AG04450 (cell line): Measurements from ENCODE around the gene CTBP1. TPM values are rescaled to one million over a fixed set of nuclear protein-coding genes. Genes with fewer than 3 reads are reported as not detected.

ENCODE experiments used
- CTCF ChIA-PET: fragments of 300-600, 350-600 bp; formaldehyde crosslinking; extraction: SDS; loops from one replicate; lab custom pipeline; 2022; ENCODE audit warnings: antibody characterized with exemption, inconsistent platforms; lab: Charles Lee
- POLR2A ChIA-PET: fragments of 350-600 bp; formaldehyde crosslinking; extraction: SDS; loops from one replicate; lab custom pipeline; 2021; ENCODE audit warnings: antibody characterized with exemption, inconsistent platforms; lab: Yijun Ruan, JAX
- DNase-seq: peaks from one replicate; pipeline ENCODE4 v3.0.0-alpha.2; 2011; ENCODE audit warnings: low read depth, low spot score
- H3K27ac ChIP-seq: one replicate; pipeline ENCODE4 v1.5.1; 2012; ENCODE audit warnings: low read depth, low read length, control low read depth
- H3K27me3 ChIP-seq: one replicate; pipeline ENCODE4 v1.6.0; 2012; ENCODE audit warnings: low read length; ENCODE audit not compliant: control insufficient read depth, insufficient read depth
- H3K4me3 ChIP-seq: 2 replicates; pipeline ENCODE4 v1.5.1; 2011; ENCODE audit warnings: mild to moderate bottlenecking, low read depth, low read length, control low read depth
- H3K9me3 ChIP-seq: 2 replicates; pipeline ENCODE4 v1.5.1; 2012; ENCODE audit warnings: low read length; ENCODE audit not compliant: control insufficient read depth, insufficient read depth
- CTCF ChIP-seq: IDR thresholded peaks from 2 replicates; pipeline ENCODE4 v1.5.1; 2011; ENCODE audit warnings: low read depth, low read length, control low read depth, inconsistent platforms
- polyA plus RNA-seq: library from polyadenylated mRNA; depleted of rRNA; stranded (reverse); fragments of >200 nt; gene quantifications from 2 replicates; pipeline ENCODE4 v1.2.3, GENCODE V29; 2011

Gene CTBP1
- polyA plus RNA-seq, 1 experiment, result 72.6 TPM

GRCh38 chr4:1261107-1261928 lies 12.4 kb upstream of the CTBP1 start:
- ChIA-PET POLR2A (no interaction called here), CTCF (no interaction called here)

GRCh38 chr4:1260418-1261106 lies 11.6 kb upstream of the CTBP1 start:
- POLR2A ChIA-PET, result no interaction called here

More at GRCh38 chr4:1261107-1261928, 12.4 kb upstream of the CTBP1 start:
- Histone ChIP-seq H3K27me3 (no peaks in the 10 kb centered on the region), H3K27ac (no peak overlapping the region), H3K4me3 (no peak overlapping the region), H3K9me3 (peaks cover 12% of the 10 kb centered on the region)
- DNase-seq, result no peak
- TF ChIP-seq CTCF, result no peak

GRCh38 chr4:1259966-1260365 lies 11.0 kb upstream of the CTBP1 start:
- CTCF ChIA-PET, result interaction anchor here (0.6 kb wide), 1 partner anchor 557 kb away, joined by 4 read pairs; no protein-coding TSS in a partner anchor
- Histone ChIP-seq H3K4me3 (no peak overlapping the region), H3K27me3 (no peaks in the 10 kb centered on the region), H3K27ac (no peak overlapping the region), H3K9me3 (peaks cover 11% of the 10 kb centered on the region)
- DNase-seq, result no peak
- POLR2A ChIA-PET, result no interaction called here
- TF ChIP-seq CTCF, result no peak

More at GRCh38 chr4:1260418-1261106, 11.6 kb upstream of the CTBP1 start:
- H3K27me3 ChIP-seq, result no peaks in the 10 kb centered on the region
- no peak overlapping the region for H3K4me3 ChIP-seq
- no peak overlapping the region for H3K27ac ChIP-seq
- CTCF ChIA-PET, result no interaction called here
- peaks cover 12% of the 10 kb centered on the region for H3K9me3 ChIP-seq
- no peak for TF ChIP-seq CTCF
- DNase-seq, result no peak

GRCh38 chr4:1258457-1258856 lies 9.5 kb upstream of the CTBP1 start:
- ChIA-PET POLR2A (no interaction called here), CTCF (interaction anchor here (1.0 to 1.2 kb wide), 2 partner anchors 10 to 92 kb away, joined by 5 read pairs; no protein-coding TSS in a partner anchor)
- no peak overlapping the region for H3K27ac ChIP-seq
- H3K27me3 ChIP-seq, result no peaks in the 10 kb centered on the region
- no peak for DNase-seq
- H3K9me3 ChIP-seq, result peaks cover 16% of the 10 kb centered on the region
- no peak overlapping the region for H3K4me3 ChIP-seq
- no peak for TF ChIP-seq CTCF

GRCh38 chr4:1255699-1256098 lies 6.8 kb upstream of the CTBP1 start:
- Histone ChIP-seq H3K4me3 (no peak overlapping the region), H3K27ac (no peak overlapping the region), H3K9me3 (peaks cover 39% of the 10 kb centered on the region), H3K27me3 (no peaks in the 10 kb centered on the region)
- TF ChIP-seq CTCF, result no peak
- ChIA-PET POLR2A (no interaction called here), CTCF (no interaction called here)
- no peak for DNase-seq
